ENCODE data around the gene SIAH2.

DNA sequence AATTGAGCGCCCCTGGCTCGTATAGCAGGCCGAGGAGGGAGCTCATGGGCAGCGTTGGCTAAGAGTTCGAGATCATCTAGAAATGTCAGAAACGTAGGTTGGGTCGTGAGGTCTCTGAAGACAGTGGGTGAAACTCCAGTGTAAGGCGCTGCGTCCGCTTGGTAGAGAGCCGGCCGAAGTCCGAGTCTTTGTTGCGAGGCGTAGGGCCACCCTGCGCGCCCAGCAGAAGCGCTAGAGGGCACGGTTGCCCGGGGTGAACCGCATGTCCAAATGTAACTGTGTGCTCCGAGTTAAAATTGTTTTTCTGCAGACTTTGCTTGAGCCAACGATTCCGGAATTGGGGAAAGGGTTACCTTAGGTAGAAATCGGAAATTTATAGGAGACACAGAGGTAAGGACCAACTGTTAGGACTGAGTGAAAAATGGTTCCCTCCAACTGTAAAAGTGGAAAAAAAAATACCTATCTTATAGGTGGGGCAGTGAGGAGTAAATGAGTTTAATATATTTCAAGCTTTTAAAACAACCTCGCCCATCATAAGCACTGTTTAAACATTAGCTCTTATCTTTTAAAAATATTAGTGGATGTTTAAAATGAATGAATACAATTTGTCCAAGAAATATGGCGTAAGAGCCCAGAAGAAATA, 993 bp upstream of the SIAH2 start:
- TF ChIP-seq GATA2 (IDR thresholded peaks at IDR 0.05; ENCODE audit: low read depth, low read length) (no peak), GATA3 (IDR thresholded peaks at IDR 0.05; ENCODE audit: low read depth, low read length) (no peak)

All from SH-SY5Y (cell line).